Measurements from ENCODE around the gene PTS. TPM values are rescaled to one million over a fixed set of nuclear protein-coding genes. Genes with fewer than 3 reads are reported as not detected.

The PTS gene
- total RNA-seq, result 48.0 and 56.5 TPM in 2 replicates

DNA sequence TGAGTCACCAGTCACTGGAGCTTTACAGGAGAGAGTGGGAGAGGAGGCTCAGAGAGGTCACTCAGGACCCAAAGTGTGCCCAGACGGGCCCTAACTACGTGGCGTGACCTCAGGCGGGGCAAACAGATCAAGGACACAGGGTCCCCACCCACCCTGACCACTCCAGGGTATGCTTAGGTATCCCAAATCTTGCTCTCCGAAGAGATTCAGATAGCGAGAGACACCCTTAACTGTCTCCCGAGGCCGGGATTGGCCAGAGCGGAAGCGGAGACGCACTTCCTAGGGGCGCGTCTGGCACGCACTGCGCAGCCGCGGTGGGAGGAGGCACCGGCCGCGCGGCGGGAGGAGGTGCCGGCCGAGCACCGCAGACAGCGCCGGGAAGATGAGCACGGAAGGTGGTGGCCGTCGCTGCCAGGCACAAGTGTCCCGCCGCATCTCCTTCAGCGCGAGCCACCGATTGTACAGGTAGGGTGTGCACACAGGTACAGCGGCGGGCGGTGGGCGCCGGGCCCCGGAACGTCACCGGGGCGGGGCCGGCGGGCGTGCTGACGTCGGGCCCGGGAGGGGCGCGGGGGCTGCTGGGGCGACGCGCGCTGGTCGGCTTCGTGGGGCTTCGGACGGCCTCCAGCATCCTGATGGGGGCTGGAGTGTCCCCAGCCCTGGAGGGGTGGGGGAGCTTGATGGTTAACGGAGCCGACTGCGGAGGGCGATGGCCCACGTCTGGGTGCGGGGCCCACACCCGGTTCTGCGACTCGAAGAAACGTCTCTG, at the start of gene PTS:
Gene PTS (plus strand): TSS at position 367 of the 769 bp plus-strand sequence. CDS start 16 bp downstream, at position 383.
- peaks cover 18% of the 10 kb centered on the region for H3K36me3 ChIP-seq (ENCODE audit: insufficient read depth, low read length)
- no peaks in the 10 kb centered on the region for H3K9me3 ChIP-seq (ENCODE audit: low read depth, low read length)
- TF ChIP-seq, protein P1, sequence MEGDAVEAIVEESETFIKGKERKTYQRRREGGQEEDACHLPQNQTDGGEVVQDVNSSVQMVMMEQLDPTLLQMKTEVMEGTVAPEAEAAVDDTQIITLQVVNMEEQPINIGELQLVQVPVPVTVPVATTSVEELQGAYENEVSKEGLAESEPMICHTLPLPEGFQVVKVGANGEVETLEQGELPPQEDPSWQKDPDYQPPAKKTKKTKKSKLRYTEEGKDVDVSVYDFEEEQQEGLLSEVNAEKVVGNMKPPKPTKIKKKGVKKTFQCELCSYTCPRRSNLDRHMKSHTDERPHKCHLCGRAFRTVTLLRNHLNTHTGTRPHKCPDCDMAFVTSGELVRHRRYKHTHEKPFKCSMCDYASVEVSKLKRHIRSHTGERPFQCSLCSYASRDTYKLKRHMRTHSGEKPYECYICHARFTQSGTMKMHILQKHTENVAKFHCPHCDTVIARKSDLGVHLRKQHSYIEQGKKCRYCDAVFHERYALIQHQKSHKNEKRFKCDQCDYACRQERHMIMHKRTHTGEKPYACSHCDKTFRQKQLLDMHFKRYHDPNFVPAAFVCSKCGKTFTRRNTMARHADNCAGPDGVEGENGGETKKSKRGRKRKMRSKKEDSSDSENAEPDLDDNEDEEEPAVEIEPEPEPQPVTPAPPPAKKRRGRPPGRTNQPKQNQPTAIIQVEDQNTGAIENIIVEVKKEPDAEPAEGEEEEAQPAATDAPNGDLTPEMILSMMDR (IDR thresholded peaks at IDR 0.05; ENCODE audit: extremely low read depth, low read depth, low read length), result no peak
- DNase-seq (ENCODE audit: insufficient read length, low spot score, missing footprints), result peak; percentile 98
- peak within 1 kb of the TSS; percentile 100 for H2AFZ ChIP-seq (ENCODE audit: low read length)
- H3K4me1 ChIP-seq (ENCODE audit: insufficient read depth, low read length), result peaks cover 25% of the 10 kb centered on the region
- H3K79me2 ChIP-seq (ENCODE audit: insufficient read depth, low read length), result peaks cover 41% of the 10 kb centered on the region
- peak within 1 kb of the TSS; percentile 99 for H3K27ac ChIP-seq (ENCODE audit: low read depth, low read length)
- peak within 1 kb of the TSS; percentile 96 for H3K4me3 ChIP-seq (ENCODE audit: insufficient read depth, low read length)
- no peaks in the 10 kb centered on the region for H4K20me1 ChIP-seq (ENCODE audit: insufficient read depth, low read length)
- peak within 1 kb of the TSS; percentile 99 for H3K4me2 ChIP-seq (ENCODE audit: insufficient read depth, low read length)
- H3K27me3 ChIP-seq (ENCODE audit: insufficient read depth, low read length), result no peaks in the 10 kb centered on the region

DNA sequence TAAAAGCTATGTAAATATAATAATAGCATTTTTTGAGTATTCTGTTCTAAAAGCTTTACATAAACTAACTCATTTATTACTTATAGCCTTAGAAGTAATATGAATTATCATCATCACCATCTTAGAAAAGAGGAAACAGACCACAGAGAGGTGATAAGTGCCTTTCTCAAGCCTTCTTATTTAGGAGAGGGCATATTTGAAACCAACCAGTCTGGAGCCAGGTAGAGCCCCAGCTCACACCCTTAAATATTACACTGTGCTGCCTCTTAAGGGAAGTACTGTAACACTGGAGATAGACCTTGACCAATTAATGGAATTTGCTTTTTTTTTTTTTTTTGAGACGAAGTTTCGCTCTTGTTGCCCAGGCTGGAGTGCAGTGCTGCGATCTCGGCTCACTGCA, 48.6 kb upstream of the PTS start:
- TF ChIP-seq, protein P1 (IDR thresholded peaks at IDR 0.05; ENCODE audit: extremely low read depth, low read depth, low read length), result no peak
- H3K27me3 ChIP-seq (ENCODE audit: insufficient read depth, low read length), result peaks cover 3% of the 10 kb centered on the region
- H2AFZ ChIP-seq (ENCODE audit: low read length), result no peak overlapping the region
- DNase-seq (ENCODE audit: insufficient read length, low spot score, missing footprints), result no peak
- no peaks in the 10 kb centered on the region for H3K9me3 ChIP-seq (ENCODE audit: low read depth, low read length)
- H3K4me2 ChIP-seq (ENCODE audit: insufficient read depth, low read length), result no peak overlapping the region
- no peak overlapping the region for H3K4me3 ChIP-seq (ENCODE audit: insufficient read depth, low read length)
- H3K27ac ChIP-seq (ENCODE audit: low read depth, low read length), result no peak overlapping the region
- H3K4me1 ChIP-seq (ENCODE audit: insufficient read depth, low read length), result peaks cover 15% of the 10 kb centered on the region
- no peaks in the 10 kb centered on the region for H4K20me1 ChIP-seq (ENCODE audit: insufficient read depth, low read length)
- H3K36me3 ChIP-seq (ENCODE audit: insufficient read depth, low read length), result no peaks in the 10 kb centered on the region
- no peaks in the 10 kb centered on the region for H3K79me2 ChIP-seq (ENCODE audit: insufficient read depth, low read length)

DNA sequence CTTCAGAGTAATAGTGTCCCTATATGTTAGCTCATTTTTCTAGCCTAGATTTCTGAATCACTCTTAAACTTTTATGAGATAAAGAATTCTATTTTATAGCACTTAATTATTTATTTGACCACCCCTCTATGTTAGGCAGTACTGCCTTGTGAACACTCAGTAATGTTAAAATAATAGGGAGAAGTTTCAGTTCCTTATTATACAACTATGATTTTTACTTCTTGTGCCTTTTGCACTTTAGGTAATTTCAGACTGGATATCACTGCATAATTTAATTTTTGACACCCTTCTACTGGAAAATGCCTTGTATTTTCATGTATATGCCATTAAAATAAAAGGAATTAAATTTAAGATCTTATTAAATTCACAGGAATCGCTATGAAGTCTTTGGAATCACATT, 47.8 kb upstream of the PTS start:
- DNase-seq (ENCODE audit: insufficient read length, low spot score, missing footprints), result no peak
- no peaks in the 10 kb centered on the region for H3K9me3 ChIP-seq (ENCODE audit: low read depth, low read length)
- H3K4me3 ChIP-seq (ENCODE audit: insufficient read depth, low read length), result no peak overlapping the region
- H3K36me3 ChIP-seq (ENCODE audit: insufficient read depth, low read length), result no peaks in the 10 kb centered on the region
- TF ChIP-seq, protein P1 (IDR thresholded peaks at IDR 0.05; ENCODE audit: extremely low read depth, low read depth, low read length), result no peak
- H3K27ac ChIP-seq (ENCODE audit: low read depth, low read length), result no peak overlapping the region
- no peaks in the 10 kb centered on the region for H3K79me2 ChIP-seq (ENCODE audit: insufficient read depth, low read length)
- peaks cover 8% of the 10 kb centered on the region for H3K4me1 ChIP-seq (ENCODE audit: insufficient read depth, low read length)
- H2AFZ ChIP-seq (ENCODE audit: low read length), result no peak overlapping the region
- H3K4me2 ChIP-seq (ENCODE audit: insufficient read depth, low read length), result no peak overlapping the region
- no peaks in the 10 kb centered on the region for H4K20me1 ChIP-seq (ENCODE audit: insufficient read depth, low read length)
- H3K27me3 ChIP-seq (ENCODE audit: insufficient read depth, low read length), result peaks cover 3% of the 10 kb centered on the region

DNA sequence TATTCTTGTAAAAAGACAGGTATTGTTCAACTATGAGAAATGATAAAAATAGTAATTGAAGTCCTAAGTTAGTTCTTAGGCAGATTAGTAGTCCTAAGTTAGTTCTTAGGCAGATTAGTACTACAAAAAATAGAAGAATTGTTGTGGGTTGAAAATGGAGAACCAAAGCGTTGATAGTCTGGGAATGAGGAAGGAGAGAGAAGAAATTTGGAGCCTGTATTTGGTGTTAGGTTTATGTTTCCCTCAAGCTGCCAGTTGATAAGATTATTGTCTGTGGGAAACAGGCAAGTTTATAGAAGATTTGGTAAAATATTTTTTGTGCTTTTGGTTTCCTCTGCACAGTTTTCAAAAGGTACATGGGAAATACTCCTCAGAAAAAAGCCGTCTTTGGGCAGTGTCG, 47.3 kb upstream of the PTS start:
- Histone ChIP-seq H3K79me2 (ENCODE audit: insufficient read depth, low read length) (no peaks in the 10 kb centered on the region), H3K36me3 (ENCODE audit: insufficient read depth, low read length) (no peaks in the 10 kb centered on the region), H3K4me1 (ENCODE audit: insufficient read depth, low read length) (peaks cover 8% of the 10 kb centered on the region), H3K27ac (ENCODE audit: low read depth, low read length) (no peak overlapping the region), H4K20me1 (ENCODE audit: insufficient read depth, low read length) (no peaks in the 10 kb centered on the region), H3K4me2 (ENCODE audit: insufficient read depth, low read length) (no peak overlapping the region), H3K27me3 (ENCODE audit: insufficient read depth, low read length) (peaks cover 3% of the 10 kb centered on the region), H3K4me3 (ENCODE audit: insufficient read depth, low read length) (no peak overlapping the region), H2AFZ (ENCODE audit: low read length) (no peak overlapping the region), H3K9me3 (ENCODE audit: low read depth, low read length) (no peaks in the 10 kb centered on the region)
- TF ChIP-seq, protein P1 (IDR thresholded peaks at IDR 0.05; ENCODE audit: extremely low read depth, low read depth, low read length), result no peak
- no peak for DNase-seq (ENCODE audit: insufficient read length, low spot score, missing footprints)
